GM11168 (cell line): ENCODE results near the gene RNLS.

ENCODE experiments used
- in situ Hi-C: fragments of 300-500 bp; cut with MboI; formaldehyde crosslinking; loops from one replicate; pipeline ENCODE4 v1.12.0; 2022; ENCODE audit warnings: low sequenced_read_pairs; ENCODE audit not compliant: unreplicated experiment

RNLS gene

DNA sequence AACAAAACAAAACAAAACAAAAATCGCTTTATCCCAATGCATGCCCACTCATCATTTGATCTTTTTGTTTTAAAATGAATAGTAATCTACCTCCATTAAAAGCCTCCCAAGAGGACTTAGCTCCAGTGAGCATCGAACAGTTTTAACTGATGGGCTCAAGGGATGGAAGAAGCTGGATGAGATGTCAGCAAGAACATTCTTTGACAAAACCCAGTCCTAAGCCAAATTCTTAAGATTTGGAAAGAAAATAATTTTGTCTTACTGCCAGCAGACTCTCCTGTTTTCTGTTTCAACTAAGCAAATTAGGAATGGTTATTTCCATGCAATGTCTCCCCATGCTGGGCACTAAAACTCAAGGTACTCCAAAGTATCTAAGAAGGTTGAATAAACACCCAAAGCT lies 127.3 kb downstream of the RNLS start:
- in situ Hi-C loops = no loop called here

DNA sequence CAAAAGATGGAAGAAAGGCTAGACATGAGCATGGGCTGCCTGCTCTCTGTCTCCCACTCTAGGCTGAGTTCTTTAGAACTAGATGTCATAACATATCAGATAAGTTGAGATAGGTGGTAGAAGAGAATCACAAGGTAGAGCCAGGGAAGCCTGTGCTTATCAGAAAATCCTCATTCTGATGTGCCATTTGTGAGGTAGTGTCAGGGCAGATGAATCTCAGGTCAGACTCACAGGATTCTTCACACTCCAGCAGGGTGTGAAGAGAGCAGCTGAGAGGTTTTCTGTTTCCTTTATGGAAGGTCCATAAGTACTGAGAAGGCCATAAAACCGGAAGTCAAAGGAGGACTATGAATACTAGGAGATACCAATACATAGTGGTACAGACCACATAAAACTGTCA lies 132.9 kb downstream of the RNLS start:
- in situ Hi-C loops = no loop called here

- in situ Hi-C loops = no loop called here
Measured at GRCh38 chr10:88442716-88443115, 140.4 kb downstream of the RNLS start.

DNA sequence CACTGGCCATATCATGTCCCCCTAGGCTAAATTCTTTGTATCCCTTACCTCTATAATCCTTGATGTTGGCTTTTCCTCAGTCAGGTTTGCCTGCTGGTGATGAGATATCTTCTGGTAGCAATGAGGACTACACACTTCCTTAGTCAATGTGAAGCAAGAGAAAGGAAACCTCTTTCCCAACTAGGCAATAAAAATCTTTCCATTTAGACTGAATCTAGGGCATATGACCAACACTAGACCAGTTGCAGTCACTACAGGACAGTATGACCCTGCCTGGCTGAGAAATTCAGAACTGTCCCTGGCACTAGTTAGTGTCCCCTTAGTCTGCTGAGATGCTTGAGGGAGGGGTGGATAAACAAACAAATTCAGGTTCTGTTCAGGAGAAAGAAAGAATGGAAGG lies 142.6 kb downstream of the RNLS start:
- in situ Hi-C loops = no loop called here

DNA sequence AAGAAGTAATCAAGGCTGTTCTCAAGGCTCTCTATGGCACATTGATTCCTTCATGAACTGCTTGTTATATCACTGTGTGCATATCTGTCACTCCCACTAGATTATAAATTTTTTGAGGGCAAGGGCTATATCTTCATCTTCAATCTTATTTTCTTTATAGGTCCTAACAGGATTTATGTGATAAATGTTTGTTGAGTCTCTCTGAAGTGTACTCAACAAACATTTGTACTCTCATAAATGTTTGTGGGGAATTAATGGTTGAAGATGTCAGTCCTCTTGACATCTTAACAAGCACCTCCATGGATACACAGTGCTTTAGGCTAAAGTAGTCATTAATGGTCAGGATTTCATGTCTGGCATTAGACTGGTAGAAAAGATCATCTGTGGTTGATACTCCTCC lies 143.2 kb downstream of the RNLS start:
- in situ Hi-C loops = no loop called here

DNA sequence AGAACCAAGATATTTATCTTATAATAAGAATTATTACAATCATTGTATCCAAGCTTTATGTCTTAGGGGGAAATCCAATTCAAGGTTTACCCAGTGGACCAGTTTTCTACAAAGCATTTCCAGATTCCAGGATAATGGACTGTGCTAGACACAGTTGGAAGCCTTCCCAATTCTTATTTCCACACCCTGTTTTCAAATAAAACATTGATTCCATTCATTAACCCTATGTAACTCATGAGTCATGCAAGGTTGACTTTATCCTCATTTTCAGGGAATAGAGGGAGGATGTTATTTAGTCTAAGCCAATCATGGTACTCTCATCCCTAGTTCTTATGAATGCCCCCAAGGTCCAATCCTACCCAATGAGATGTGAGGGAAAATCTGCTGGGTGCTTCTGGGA lies 145.7 kb downstream of the RNLS start:
- in situ Hi-C loops = no loop called here

DNA sequence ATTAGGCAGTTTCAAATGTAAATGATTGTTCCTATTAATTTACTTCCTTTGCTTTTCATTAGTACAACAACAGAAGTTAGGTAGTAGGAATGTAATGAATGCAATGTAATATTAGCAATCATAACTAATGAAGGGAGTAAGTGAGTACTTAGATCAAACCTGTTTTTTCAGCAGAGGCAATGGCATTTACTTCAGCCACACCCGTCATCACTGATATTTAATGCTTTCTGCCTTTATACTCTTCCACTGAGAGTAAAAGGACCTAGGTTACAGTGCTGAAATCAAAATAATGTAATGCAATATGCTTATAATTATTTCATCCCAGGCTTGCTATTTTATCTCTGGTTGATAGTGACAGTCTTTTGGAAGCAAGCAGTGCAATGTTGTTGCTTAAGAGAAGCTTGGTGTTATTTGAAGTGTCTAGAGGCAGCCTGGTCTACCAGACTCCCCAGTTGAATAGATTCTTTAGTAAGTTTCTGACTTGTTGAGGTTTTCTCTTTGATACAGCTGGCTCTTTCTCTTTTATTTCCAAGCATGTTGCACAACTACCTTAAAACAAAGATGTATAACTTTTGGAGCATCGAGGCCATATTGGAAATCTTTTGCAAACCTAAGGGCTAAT lies 149.4 kb downstream of the RNLS start:
- in situ Hi-C loops = no loop called here

DNA sequence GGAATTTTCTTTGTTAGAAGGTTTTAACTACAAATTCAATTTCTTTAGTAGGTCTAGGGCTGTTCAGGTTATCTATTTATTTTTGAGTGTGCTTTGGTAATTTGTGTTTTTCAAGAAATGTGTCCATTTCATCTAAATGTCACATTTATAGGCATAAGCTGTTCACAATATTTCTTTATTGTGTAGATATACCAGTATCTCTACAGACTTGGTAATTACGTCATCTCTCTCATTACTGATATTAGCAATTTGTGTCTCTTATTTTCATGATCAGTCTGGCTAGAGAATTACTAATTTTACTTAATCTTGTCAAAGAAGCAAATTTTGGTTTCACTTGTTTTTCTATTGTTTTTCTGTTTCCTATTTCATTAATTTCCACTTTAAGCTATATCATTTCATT lies 152.0 kb downstream of the RNLS start:
- in situ Hi-C loops = no loop called here

- in situ Hi-C loops = no loop called here
Measured at GRCh38 chr10:88428976-88429375, 154.1 kb downstream of the RNLS start.

- in situ Hi-C loops = no loop called here
Measured at GRCh38 chr10:88428442-88428841, 154.7 kb downstream of the RNLS start.

DNA sequence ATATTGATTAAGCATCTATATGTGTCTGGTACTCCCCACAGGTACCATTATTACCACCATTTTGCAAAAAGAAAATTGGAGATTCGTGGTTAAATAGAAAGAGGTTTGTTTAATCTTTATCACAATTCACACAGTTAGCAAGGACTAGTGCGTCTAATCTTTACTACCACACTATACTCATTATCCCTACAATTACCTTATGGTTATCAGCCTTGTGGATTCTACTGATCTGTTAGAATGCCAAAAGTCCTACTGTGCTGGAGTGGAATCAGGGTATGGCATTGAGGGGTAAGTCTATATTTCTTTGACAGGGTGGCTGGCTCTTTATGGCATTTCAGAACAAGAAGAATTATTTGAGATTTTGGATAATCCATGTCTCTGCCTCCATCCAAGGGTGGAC lies 156.1 kb downstream of the RNLS start:
- in situ Hi-C loops = no loop called here

- in situ Hi-C loops = no loop called here
Measured at GRCh38 chr10:88424881-88425280, 158.2 kb downstream of the RNLS start.

DNA sequence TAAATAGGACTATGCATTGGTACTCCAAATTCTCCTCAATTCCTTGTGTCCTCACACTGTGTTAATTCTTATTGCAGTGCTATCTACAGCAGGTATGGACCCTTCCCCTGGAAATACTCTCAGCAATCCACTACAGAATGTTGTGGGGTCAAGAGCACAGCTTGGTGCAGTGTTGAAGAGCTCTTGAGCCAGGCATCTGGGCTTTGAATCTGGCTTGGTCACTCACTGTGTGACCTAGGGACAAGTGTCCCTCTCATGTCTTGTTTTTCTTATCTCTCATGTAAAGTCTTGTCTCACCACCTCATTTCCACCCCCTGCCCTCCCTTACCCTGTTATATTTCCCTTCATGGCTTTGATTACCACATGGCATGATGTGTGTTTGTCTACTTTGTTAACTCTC lies 159.4 kb downstream of the RNLS start:
- in situ Hi-C loops = no loop called here

DNA sequence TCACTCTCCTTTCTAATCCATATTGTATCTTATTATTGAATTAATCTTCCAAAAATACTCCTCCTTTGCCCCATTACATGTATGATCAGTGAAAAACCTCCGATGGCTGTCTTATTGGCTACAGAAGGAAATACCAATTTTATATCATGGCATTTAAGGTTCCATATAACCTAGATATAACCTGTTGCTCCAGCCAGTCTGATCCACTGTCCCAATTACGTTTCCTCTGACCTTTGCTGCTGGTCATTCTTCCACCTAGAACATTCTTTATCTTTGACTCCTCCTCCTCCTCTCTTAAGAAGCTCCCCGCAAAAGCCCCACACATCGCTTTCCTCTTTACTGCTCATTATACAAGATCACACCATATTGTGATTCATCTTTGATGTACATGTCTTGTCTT lies 161.5 kb downstream of the RNLS start:
- in situ Hi-C loops = no loop called here

DNA sequence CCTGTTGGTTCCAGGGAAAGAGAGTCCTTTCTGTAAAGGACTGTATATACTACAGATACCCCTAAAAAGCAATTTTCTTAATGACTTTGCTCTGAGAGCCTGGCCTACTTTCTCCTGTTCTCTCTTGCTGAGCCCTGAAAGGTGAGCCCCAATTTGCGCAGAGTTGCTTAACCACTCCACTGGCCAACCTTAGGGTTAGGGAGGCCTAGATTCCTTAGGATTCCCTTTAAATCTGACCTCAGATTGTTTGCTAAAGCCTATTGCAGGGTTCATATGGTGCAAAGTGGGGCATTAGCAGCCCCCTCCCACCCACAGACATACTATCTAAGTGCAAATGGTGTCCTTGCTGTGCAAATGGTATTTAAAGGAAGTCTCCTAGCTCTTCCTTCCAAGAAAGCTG lies 164.2 kb downstream of the RNLS start:
- in situ Hi-C loops = no loop called here

DNA sequence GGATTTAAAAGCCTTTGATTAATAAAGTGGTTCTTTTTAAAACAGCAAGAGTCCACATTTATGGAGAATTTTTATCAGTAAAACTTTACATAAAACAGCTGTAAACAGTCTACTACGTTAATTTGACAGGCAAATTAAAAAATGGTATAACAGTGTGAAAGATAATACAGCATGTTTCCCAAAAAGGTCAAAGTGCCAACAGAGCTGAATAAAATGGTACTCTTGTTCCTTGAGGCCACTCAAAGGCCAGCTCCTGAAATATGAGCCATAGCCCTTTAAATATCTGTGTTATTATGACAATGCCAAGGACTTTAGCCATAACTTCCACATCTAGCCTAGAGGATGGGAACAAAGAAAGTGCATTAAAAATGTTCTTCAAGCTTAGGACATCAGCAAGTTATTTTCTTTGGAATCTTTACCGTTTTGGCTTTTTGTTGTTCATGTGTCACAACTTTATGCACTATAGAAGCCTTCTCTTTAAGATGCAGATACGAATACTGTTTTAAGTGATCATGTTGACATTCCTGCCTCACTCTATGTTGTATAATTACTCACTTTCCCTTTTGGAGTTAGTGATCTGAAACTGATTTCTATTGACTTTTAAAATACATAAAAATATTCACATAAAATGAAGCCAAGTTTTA lies 165.6 kb downstream of the RNLS start:
- in situ Hi-C loops = no loop called here

- in situ Hi-C loops = no loop called here
Measured at GRCh38 chr10:88416801-88417200, 166.3 kb downstream of the RNLS start.

GRCh38 chr10:88415533-88416130 lies 167.5 kb downstream of the RNLS start:
- in situ Hi-C loops = no loop called here

- in situ Hi-C loops = loop anchor here (5.0 kb wide), 1 partner anchor 134 kb away; no protein-coding TSS in a partner anchor
Measured at GRCh38 chr10:88413412-88413811, 169.7 kb downstream of the RNLS start.

GRCh38 chr10:88411772-88412349 lies 171.3 kb downstream of the RNLS start:
- in situ Hi-C loops = loop anchor here (5.0 kb wide), 1 partner anchor 135 kb away; no protein-coding TSS in a partner anchor

GRCh38 chr10:88409824-88410223 lies 173.3 kb downstream of the RNLS start:
- in situ Hi-C loops = loop anchor here (5.0 kb wide), 1 partner anchor 137 kb away; no protein-coding TSS in a partner anchor
